ENCODE measurements around the gene ACTL8. TPM values are rescaled to one million over a fixed set of nuclear protein-coding genes. Genes with fewer than 3 reads are reported as not detected.

ACTL8 gene
- total RNA-seq, 1 experiment from 2014 or later = not detected

DNA sequence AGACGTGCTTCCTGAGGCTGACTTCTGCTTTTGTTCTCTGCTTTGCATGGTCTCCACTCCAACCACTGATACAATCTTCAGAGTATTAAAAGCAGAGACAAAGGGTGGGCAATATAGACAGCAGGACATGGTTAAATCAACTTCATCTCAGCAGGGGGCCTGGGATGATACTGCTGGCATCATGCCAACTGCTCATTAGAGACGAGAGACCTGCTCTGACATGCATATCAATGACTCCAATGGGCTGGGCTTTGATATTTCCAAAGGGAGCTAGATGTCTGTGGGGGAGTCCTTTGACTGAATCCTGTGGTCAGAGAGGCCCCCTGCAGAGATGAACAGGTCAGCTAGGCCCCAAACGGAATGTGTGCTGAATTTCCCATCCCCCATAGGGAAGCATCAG, 106.6 kb downstream of the ACTL8 start:
- H3K9me3 ChIP-seq (ENCODE audit: control insufficient read depth, insufficient read depth, low read depth, low read length) = no peaks in the 10 kb centered on the region
- CTCF ChIA-PET = no interaction called here
- ATAC-seq = no peak
- no peak for DNase-seq (ENCODE audit: low read depth, low spot score)
- in situ Hi-C loops (cut with HindIII; ENCODE audit: low pct_unique_long_range_greater_than_20kb, low sequenced_read_pairs) (no loop called here), intact Hi-C loops (cut with micrococcal nuclease; ENCODE audit: unreplicated experiment) (no loop called here)
- POLR2A ChIA-PET = no interaction called here
- TF ChIP-seq, protein P1, sequence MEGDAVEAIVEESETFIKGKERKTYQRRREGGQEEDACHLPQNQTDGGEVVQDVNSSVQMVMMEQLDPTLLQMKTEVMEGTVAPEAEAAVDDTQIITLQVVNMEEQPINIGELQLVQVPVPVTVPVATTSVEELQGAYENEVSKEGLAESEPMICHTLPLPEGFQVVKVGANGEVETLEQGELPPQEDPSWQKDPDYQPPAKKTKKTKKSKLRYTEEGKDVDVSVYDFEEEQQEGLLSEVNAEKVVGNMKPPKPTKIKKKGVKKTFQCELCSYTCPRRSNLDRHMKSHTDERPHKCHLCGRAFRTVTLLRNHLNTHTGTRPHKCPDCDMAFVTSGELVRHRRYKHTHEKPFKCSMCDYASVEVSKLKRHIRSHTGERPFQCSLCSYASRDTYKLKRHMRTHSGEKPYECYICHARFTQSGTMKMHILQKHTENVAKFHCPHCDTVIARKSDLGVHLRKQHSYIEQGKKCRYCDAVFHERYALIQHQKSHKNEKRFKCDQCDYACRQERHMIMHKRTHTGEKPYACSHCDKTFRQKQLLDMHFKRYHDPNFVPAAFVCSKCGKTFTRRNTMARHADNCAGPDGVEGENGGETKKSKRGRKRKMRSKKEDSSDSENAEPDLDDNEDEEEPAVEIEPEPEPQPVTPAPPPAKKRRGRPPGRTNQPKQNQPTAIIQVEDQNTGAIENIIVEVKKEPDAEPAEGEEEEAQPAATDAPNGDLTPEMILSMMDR (IDR thresholded peaks at IDR 0.05) = no peak
- TF ChIP-seq TCF7L2 (IDR thresholded peaks at IDR 0.05; ENCODE audit: low read depth, low read length) (no peak), POLR2AphosphoS5 (IDR thresholded peaks at IDR 0.05; ENCODE audit: low read depth, low read length) (no peak), SIN3A (IDR thresholded peaks at IDR 0.05; ENCODE audit: borderline replicate concordance, insufficient read depth, low read depth, low read length) (no peak)
- TF ChIP-seq, protein P2, sequence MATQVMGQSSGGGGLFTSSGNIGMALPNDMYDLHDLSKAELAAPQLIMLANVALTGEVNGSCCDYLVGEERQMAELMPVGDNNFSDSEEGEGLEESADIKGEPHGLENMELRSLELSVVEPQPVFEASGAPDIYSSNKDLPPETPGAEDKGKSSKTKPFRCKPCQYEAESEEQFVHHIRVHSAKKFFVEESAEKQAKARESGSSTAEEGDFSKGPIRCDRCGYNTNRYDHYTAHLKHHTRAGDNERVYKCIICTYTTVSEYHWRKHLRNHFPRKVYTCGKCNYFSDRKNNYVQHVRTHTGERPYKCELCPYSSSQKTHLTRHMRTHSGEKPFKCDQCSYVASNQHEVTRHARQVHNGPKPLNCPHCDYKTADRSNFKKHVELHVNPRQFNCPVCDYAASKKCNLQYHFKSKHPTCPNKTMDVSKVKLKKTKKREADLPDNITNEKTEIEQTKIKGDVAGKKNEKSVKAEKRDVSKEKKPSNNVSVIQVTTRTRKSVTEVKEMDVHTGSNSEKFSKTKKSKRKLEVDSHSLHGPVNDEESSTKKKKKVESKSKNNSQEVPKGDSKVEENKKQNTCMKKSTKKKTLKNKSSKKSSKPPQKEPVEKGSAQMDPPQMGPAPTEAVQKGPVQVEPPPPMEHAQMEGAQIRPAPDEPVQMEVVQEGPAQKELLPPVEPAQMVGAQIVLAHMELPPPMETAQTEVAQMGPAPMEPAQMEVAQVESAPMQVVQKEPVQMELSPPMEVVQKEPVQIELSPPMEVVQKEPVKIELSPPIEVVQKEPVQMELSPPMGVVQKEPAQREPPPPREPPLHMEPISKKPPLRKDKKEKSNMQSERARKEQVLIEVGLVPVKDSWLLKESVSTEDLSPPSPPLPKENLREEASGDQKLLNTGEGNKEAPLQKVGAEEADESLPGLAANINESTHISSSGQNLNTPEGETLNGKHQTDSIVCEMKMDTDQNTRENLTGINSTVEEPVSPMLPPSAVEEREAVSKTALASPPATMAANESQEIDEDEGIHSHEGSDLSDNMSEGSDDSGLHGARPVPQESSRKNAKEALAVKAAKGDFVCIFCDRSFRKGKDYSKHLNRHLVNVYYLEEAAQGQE (IDR thresholded peaks at IDR 0.05; ENCODE audit: insufficient read depth in 1 of 2, low read depth in 2 of 2, low read length in 1 of 2) = no peak
- no peak overlapping the region for H3K4me3 ChIP-seq (ENCODE audit: low read depth in 2 of 2, low read length in 2 of 2)
- H3K27ac ChIP-seq (ENCODE audit: low read length) = no peak overlapping the region
- no peaks in the 10 kb centered on the region for H3K4me1 ChIP-seq (ENCODE audit: control insufficient read depth, insufficient read depth, low read length)
- H3K36me3 ChIP-seq (ENCODE audit: control insufficient read depth, insufficient read depth, low read length) = no peaks in the 10 kb centered on the region
- no peaks in the 10 kb centered on the region for H3K27me3 ChIP-seq (ENCODE audit: control insufficient read depth, insufficient read depth, low read length)
- BruUV-seq (replicated peaks) = no TSS peak

DNA sequence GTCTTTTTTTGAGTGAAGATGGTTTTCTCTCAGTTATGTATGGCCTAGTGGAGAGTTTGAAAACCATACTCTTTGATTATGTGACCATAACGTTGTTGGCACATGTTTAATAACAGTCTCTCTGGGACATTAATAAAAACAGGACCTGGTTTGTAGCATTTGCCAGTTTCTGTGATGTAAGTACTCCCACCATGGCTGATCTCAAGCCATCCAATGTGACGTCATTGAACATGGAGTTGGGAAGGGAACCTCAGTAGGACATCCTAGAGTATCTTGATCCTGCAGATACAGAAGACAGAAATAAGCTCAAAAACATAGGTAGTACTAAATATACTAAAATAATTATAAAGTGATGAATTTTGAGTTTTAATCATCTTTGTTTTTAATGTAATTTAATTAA, 107.0 kb downstream of the ACTL8 start:
- intact Hi-C loops (cut with micrococcal nuclease; ENCODE audit: unreplicated experiment) (no loop called here), in situ Hi-C loops (cut with HindIII; ENCODE audit: low pct_unique_long_range_greater_than_20kb, low sequenced_read_pairs) (no loop called here)
- no peak overlapping the region for H3K4me3 ChIP-seq (ENCODE audit: low read depth in 2 of 2, low read length in 2 of 2)
- no peaks in the 10 kb centered on the region for H3K36me3 ChIP-seq (ENCODE audit: control insufficient read depth, insufficient read depth, low read length)
- H3K9me3 ChIP-seq (ENCODE audit: control insufficient read depth, insufficient read depth, low read depth, low read length) = no peaks in the 10 kb centered on the region
- no TSS peak for BruUV-seq (replicated peaks)
- ChIA-PET CTCF (no interaction called here), POLR2A (no interaction called here)
- H3K27ac ChIP-seq (ENCODE audit: low read length) = no peak overlapping the region
- DNase-seq (ENCODE audit: low read depth, low spot score) (no peak), ATAC-seq (no peak)
- H3K27me3 ChIP-seq (ENCODE audit: control insufficient read depth, insufficient read depth, low read length) = no peaks in the 10 kb centered on the region
- TF ChIP-seq, protein P2 (IDR thresholded peaks at IDR 0.05; ENCODE audit: insufficient read depth in 1 of 2, low read depth in 2 of 2, low read length in 1 of 2) = no peak
- TF ChIP-seq POLR2AphosphoS5 (IDR thresholded peaks at IDR 0.05; ENCODE audit: low read depth, low read length) (no peak), SIN3A (IDR thresholded peaks at IDR 0.05; ENCODE audit: borderline replicate concordance, insufficient read depth, low read depth, low read length) (no peak), TCF7L2 (IDR thresholded peaks at IDR 0.05; ENCODE audit: low read depth, low read length) (no peak)
- TF ChIP-seq, protein P1 (IDR thresholded peaks at IDR 0.05) = no peak
- no peaks in the 10 kb centered on the region for H3K4me1 ChIP-seq (ENCODE audit: control insufficient read depth, insufficient read depth, low read length)

Measured in Panc1 (cell line).